HUDEP-2 (cell line): ENCODE measurements around the gene BMP3.

Source experiments
- DNase-seq, 76 experiments: peaks; one replicate each; lab custom pipeline; 2025; ENCODE audit not compliant: unreplicated experiment in 76 of 76; lab: John Stamatoyannopoulos, UW

Gene BMP3

DNA sequence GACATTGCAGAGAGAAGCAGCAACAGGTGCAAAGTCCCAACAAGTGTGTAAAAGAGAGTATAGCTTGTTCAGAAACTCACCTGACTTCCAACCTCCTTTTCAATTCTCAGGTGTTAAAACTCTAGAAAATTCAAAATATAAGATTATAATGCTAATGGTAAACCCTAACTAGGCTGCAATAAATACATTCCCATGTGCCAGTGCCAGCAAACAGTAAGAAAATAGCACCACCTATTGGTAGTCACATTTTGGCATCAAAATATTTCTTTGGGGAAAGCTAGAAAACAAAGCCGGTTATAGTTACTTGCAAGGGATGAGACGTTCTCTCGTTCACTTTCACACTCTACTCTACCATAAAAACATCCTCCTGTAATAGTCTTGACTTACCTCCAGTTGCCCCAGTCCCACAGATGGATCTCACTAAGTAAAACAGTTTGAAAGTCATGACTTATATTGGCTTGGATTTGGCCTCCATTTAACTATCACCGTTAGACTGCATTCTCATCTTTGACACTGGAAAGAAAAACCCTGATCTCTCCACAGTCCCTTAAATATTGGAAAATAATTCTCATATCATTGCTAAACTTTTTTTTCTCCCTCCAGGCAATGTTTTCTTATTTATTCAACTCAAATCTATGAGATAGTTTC is 9.6 kb downstream of the BMP3 start:
- DNase-seq: peak in 12 of 76 experiments; percentile 1 to 27 (median 16)

DNA sequence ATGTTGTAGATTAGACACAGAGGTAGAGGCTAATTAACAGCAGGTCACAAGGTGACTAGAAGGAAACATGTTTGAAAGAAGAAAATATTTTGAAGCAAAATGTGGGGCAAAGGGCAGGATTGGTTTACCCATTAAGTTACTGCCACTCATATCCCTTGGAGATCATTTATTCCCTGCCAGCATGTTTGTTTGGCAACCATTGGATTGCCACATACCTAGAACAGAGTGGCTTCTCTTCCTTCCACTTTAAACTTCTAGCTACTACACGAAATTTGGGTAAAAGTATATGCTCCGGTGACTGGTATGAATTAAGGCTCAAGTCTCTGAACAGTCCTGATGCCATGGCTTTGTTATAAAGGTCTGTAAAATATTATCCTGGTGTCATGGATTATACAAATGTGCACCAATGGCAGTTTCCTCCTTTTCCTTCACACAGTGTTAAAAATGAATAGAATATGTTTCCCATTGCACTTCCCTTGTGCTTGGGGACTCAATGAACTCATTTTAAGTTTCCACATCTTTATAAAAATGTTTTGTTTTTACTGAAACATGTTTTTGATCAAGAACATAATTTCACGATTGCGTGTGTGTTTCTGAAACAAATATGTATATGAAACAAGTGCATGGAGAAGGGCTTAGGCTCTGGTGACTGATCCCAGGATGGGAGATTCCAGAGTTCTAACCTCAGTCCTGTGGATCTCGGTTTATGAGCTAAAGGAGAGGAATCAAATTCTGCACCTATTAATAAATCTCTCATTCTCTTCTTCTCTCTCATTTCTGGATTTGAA is 12.3 kb downstream of the BMP3 start:
- no peak for DNase-seq

DNA sequence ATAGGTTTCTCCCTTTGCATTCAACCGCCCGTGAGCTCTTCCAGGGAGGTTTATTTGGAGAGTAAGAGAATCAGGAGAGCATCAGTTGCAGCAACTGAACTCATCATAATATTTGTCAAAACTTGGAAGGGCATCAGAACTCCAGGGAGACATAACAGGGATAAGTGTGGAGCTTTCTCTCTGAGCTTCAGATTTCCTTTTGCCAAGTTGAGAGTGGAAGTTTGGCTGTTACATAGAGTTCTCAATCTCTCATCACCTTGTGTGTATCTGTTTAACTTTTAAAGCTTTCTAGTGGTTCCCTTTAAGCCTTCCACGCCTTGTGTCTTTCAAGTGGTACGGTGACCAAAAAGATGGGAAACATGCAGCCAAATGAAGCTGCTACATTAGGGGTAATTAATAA is 18.8 kb downstream of the BMP3 start:
- DNase-seq: no peak

DNA sequence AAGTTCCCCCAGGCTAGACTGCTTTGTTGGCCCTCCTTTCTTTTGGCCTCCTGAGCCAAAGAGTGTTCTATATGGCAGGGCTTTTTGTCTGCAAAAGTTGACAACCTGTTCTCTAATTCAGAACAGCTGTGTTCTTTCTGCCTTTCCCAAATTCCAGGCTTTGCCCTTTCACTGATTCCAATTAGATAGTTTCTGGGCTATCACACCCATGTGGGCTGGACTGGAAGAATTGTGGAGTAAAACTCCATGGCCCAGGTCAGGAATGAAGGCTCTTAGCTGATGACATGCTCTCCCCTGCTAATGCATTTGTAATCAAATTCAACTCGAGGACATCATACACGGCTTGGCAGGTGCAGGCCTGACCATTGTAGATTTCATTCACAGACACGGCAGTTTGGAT is 19.4 kb downstream of the BMP3 start:
- DNase-seq: no peak

DNA sequence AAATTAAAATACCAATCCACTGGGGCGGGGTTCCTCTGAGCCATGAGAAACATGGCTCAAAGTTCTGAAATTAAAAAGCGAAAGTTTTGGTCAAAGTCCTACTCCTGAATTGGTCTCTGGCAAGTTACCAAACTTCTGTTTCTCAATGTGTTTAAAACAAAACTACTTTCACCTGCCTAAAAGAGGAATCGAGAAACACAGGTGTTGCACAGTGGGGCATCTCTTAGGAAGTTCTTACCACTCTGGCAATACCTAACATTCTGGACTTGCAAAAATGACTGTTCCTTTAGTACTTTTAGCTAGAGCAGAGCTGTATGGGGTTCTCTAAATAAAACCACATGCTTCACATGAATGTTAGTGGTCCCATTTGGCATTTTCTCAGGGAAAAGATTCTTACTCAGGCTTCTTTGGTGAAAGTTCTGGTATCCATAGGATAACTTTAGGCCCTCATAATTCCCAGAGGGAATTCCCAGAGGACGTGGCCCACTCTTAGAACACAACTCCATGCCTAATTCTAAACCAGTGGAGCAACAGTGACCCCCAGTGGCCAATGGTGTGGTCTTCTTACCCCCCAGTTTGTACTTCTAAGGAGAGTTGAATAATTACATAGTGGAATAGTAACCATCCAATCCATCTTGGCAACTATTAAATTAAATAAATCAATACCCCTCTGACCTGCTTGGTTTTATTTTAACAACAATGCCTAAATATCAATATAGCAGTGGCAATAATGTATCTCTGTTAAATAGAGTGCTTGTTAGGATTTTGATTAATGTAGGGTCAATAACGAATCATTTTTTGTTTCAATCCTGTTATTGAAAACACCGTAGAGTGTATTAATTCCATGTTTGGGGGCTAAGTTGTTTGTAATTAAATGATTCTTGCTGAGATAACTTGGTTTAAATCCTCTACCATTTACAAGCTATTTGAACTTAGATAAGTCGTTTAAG is 21.9 kb downstream of the BMP3 start:
- DNase-seq: peak in 26 of 76 experiments; percentile 0 to 39 (median 8)

DNA sequence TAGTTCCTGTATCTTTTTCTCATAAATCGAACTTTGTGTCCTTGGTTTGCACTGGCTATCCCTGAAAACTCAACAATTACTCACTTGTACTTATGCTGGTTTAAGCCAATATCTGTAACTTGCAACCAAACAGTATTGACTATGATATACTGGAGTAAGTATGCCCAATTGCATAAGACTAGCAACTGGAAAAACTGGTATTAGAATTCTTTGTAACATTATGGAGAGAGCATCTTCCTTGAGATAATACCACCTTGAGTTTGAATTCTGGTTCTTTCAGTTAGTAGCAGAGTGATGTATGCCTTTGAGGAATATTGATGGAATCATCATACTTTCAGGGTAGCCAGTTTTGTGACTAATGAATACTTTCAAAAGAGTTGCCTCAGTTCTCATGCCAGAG is 28.1 kb downstream of the BMP3 start:
- DNase-seq: no peak

DNA sequence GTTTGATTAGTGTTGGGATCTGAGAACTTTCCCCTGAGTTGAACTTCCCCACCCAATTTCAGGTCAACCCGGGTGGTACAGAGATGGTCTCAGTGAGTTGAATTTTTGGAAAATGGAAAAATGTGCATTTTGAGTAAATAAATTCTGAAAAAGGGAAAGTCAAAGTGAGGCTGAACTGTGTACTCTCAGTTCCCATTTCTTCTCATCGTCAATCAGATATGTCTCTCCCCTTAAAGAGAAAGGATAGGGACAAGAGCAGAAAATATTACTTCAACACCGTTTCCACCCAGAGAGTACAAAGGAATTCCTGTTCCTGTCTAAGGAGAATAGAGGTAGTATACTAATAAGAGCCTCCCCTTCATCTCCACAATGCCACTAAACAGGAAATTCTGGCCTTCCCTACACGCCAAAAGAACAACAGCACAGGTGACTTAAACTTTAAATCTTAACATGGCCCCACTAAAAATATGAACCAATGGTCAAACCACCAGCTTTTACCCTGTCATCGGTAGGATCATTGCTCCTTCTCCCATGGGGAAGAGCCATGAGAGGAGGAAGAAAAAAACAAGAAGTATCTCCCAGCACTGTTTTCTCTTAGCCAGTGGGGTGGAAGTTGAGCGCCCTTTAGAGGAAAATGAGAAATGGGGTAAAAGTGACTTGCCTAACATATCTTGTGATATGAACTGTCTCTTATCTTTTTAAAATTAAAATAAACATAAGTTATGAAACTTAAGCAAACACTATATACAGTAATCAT is 30.3 kb downstream of the BMP3 start:
- no peak for DNase-seq

DNA sequence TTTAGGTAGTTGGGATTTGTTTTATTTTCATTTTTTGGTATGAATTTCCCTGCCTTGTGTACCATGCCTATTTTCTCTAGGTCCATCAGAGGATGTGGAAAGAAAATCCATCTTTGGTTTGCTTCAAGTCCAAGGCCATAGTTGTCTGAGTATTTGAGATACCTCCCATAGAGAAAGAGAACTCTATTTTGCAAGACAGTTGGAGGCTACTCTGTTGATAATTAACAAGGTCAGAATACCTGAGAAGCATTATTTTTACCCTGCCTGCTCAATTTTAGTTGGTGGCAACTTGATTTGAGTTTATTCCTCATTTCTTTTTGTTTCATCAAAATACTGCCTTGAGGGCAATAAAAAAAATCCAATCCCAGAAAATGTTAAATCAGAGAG is 30.8 kb downstream of the BMP3 start:
- DNase-seq: no peak

DNA sequence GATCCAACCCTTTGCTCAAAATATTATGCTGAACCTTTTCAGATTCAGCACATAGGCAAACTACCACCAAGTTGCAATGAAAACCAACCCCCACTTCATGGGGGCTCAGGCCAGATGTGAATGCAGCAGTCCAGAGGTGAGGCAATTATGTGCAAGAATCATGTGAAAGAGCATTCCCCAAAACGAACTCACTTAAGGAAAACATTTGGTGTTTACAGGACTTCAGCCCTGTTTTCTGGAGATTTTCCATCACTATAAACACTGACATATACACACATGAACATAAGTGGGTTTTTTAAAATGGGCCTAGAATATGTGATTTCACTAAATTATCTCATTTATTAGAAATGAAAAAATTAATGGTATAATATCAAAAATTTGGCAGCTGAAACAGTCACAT is 31.5 kb downstream of the BMP3 start:
- DNase-seq: no peak

DNA sequence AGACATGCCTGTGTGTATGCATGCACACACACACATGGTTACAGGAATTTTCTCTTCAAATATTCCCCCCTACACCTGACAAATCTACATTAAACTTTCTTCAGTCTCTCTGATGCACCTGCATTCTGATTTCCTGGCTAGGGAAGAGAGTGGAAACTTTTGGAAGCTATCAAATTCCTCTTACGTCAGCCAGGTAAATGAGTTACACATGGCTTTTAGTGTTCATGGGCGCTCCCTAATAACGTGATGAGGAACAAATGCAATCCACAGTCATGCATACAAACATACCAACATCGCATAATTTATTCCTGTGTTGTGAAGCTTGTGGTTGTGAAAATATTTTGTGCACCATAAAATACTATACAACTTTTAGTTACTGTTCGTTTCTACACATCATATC is 34.9 kb downstream of the BMP3 start:
- DNase-seq: no peak

DNA sequence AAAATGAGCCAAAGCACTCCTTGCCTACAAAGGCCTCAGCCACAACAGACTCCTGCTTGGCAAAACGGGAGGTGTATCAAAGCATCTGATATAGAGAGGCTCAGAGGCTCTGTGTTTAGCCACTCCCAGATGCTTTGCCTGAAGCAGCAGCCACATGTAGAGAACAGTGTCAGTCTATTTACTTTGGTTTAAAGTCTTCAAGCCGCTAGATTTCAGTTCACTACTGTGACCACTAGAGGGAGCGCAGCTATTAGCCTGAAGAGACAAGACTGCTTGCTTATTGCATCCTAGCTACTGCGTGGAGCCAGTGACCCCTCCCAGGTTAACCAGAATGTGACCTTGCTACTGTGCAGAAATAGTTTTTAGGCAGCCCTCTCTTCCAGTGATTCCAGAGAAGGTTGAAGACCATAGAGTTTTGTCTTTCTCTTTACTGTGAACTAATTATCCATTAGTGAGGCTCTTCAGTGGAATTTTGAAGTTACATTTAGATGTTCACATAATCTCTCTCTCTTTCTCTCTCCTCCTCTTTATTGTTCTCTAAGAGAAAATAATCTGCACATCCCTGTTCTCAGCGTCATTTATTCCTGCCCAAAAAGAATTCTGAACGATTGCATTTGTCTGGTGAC is 39.3 kb downstream of the BMP3 start:
- peak in 64 of 76 experiments; percentile 1 to 74 (median 35) for DNase-seq

DNA sequence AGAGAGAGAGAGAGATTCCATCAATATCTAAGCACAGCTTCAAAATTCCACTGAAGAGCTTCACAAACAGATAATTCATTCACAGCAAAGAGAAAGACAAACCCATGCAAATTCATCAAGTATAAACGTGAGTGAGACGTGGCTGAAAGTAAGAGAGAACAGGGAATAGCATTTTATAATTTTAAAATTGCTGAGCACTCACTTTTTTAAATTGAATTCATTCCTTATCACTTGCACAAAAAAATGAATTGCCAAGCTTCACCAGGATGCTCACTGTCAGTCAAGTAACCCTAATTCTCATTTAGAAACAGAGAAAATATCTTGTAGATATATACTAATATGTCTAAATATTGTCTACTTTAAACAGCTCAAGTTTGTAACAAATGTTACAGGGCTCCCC is 40.5 kb downstream of the BMP3 start:
- no peak for DNase-seq

DNA sequence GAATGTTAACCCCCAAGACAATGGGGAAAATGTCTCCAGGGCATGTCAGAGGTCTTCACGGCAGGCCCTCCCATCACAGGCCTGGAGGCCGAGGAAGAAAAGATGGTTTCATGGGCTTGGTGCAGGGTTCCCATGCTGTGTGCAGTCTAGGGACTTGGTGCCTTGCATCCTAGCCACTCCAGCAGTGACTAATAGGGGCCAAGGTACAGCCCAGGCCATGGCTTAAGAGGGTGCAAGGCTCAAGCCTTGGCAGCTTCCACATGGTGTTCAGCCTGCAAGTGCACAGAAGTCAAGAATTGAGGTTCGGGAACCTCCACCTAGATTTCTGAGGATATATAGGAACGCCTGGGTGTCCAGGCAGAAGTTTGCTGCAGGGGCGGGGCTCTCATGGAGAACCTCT is 50.6 kb downstream of the BMP3 start:
- no peak for DNase-seq

DNA sequence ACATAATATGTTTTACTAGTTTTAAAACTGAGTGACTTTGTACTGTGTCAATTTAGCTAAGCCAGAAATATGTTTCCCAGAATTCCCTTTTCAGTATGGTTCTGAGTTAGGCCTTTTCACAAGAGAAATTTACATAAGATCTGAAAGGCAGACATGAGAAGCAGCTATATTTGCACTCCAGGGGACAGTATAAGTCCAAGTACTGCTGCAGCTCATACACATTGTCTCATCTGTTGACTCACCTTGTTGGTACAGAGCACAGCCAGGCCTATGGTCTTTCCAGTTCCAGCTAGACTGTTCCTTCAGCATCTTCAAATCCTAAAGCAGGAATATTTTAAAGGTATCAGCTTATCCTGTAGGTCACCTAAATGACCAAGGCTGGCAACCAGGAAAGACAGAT is 53.5 kb downstream of the BMP3 start:
- no peak for DNase-seq

DNA sequence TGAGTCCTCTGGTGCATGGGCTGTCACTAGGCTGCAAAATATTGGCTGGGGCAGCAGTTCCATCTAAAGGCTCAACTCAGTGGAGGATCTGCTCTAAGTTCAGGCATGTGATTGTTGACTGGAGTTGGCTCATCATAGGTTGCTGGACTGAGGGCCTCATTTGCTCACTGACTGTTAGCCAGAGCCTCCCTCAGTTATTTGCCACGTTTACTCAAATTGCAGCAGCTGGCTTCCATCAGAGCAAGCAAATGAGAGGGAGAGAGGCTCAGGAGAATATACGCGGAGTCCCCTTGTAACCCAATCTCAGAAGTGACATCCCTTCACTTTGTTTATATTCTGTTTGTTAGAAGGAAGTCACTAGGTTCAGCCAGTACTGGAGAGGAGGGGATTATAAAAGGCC is 54.1 kb downstream of the BMP3 start:
- no peak for DNase-seq

DNA sequence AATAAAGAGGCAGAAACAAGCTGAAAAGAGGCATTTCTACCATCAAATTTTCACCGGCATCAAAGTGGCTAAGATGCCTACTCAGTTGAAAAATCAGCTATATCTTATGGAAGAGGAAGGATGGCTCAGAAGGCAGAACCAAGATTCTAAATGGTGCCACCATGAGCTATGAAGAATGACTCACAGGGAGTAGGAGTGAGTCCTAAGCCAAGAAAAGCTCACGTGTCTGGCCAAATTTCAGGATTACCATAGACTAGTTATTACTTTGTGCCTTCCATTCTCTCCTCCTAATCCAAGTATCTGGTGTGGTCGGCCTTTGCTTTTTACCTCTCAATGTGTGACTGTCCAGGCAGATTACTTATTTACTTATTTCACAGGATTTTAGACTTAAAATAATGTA is 54.8 kb downstream of the BMP3 start:
- no peak for DNase-seq

DNA sequence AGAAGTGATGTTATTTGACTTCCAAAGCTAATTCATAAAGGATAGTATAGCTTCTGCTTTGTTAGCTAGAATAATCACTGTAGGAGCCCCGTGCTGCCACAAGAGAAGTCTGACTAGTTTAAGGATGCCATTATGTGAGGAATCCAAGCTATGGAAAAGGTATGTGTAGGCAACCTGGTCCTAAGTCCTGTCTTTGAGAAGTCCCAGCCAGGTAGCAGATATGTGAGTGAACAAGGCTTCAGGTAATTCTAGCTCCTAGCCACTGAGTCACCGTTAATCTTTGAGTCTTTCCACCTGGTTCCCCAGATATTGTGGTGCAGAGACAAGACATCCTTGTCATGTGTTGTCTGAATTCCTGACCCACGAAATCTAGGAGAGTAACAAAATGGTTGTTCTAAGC is 55.5 kb downstream of the BMP3 start:
- no peak for DNase-seq

DNA sequence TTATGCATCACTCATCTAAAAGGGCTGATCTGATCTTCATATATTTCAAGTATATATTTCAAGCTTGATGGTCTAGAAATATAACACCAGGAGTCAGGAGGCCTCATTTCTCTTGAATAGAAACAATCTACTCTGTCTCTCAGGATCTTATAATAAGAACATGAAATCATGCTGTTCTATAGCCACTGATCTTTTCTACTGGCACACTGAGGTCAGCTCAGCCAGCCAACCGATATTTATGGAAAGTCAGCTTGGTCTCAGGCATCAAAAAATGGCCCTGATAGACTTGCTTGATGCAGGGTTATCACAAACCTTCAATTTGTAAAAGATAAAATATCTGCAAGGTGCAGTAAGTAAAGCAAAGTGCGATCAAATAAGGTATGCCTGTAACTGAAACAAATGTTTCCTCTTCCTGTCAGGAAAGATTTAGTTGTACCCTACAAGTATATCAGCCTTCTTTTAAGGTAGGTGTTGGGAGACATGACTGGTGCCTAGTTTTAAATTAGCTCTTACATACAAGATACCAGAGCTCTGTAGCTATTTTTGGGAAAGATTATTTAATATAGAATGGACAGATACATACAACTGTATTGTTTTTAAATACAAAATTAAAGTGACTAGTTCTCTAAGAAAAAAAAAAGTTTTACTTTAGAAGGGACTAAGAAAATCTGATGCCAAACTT is 63.4 kb downstream of the BMP3 start:
- DNase-seq: no peak

DNA sequence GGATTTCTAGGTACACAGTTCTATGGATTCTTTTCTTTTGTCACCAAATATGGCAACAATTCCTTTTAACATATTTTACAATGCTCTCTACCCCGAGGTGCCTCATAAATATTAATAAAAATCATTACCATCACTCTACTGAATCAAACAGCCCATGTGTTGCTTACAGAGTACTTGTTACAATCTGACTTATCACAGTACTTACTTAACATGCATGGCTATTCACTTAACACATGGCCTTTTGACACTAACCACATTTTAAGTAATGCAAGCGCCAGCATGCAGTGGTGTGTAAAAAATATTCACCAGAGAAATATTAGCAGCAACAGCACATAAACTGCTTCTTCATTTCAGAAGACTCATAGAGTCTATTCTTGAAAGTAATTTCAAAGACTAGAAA is 64.9 kb downstream of the BMP3 start:
- DNase-seq: no peak

DNA sequence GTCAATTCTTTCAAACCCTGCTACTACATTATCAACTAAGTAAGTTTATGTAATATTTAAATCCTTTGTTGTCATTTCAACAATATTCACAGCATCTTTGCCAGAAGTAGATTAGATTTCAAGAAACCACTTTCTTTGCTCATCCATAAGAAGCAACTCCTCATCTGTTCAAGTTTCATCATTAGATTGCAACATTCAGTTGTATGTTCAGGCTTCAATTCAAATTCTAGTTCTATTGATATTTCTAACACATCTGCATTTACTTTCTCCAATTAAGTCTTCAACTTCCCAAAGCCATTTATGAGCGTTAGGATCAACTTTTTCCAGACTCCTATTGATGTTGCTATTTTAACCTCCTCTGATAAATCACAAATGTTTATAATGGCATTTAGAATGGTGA is 66.1 kb downstream of the BMP3 start:
- DNase-seq: no peak
